Measurements from ENCODE around the gene TOMM40L.
A peak's percentile ranks its signal among the peaks of the same experiment; 100 is the strongest.
"Not testable (repeated sequence)": the region's sequence is repeated elsewhere in the genome, so short reads cannot be mapped to it uniquely, and the experiment has no call there.

The TOMM40L gene

DNA sequence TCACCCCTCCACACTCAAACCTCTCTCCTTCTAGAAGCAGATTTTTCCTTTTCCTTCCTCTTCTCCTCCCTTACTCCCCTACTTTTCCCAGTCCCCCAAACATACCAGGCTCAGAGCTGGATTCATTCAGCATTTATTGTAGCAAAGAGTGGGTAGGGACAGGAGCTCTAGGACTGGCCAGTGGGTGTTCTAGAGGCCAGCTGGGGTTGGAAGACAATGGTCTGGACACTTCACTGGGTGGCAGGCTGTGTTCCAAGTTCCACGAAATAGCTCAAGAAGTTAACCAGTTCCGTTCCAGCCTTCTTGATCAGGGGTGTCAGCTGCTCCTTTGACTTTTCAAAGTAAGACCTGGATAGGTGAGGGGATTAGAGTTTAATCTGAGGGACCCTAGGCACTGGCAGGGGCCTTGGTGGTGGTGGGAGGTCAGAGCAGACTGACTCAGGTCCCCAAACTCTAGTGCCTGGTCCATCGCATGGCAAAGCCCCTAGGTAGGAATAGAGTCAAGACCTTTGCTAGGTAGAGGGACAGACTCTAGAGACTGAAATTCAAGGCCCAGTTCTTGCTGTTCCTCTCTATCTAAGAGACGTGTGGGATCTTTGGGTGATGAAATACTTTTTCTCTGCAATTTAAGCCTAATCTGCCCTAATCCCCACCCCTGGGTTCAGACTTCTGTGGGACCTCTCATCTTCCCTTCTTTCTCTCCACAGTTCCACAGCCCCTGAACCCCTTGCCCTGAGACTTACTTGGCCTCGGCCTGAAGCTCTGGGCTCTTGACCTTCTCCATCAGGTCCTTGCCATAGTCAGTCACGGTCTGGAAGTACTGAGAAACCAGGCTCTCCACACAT lies 3.5 kb upstream of the TOMM40L start:
- no peak for DNase-seq

DNA sequence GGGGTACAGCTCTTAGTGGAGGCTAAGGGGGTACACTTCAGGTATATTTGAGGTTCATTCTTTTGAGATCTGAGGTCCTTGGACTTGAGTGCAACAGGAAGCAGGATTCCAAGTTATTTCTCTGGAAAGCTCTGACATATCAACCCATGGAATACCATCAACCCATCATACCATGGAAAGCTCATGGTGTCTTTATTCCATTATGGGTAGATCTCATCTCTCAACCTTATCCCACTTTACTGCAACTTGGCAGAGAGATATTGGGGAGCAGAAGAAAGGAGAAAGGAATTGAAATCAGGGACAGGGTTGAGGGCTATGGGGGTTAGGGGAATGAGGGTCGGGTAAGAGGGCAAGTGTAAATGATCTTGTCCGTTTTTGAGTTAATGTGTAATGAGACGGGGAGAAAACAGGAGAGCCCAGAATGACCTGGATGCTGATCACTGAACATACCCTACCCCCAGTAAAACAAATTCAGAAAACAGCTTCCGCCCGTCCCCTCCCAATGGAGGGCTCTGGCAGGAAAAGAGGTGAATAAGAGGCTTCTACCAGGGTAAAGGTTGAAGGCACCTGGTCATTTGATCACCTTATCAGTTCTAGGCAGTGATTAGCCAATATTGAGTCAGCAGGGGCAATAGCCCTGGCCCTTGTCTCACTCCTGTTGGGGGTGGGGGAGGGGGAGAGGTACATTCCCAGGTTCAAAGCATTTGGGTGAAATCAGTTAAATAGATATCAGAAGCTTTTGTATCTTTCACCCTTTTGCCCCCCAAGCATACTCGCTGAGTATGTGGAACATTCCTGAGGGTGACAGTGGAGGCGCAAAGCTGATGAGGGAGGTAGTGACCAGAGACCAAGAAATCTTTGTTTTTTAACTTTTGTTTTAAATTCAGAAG lies 1.8 kb upstream of the TOMM40L start:
- DNase-seq: no peak

DNA sequence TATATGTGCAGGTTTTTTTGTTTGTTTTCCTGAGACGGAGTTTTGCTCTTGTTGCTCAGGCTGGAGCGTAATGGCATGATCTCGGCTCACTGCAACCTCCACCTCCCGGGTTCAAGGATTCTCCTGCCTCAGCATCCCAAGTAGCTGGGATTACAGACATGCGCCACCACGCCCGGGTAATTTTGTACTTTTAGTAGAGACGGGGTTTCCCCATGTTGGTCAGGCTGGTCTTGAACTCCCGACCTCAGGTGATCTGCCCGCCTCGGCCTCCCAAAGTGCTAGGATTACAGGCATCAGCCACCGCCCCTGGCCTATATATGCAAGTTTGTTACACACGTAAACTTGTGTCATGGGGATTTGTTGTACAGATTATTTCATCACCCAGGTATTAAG lies 1.2 kb upstream of the TOMM40L start:
- not testable (repeated sequence) for DNase-seq

DNA sequence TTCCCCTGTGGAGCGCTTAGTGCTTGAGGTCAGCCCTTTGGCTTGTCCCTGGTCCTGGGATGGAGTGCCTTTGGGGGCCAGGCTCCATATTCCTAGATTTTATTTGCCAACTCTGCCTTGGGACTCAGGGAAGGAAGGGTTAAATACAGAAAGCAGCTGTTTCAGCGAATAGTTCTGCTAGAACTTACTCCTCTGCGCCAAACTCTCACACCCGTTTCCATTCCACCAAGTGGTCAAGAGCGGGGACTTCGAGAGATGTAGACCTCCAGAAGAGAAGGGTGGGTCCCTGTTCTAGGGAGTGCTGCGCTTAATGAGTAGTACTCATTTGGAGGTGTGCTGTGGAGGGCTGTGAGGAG lies 704 bp upstream of the TOMM40L start:
- DNase-seq: no peak

GRCh38 chr1:161226320-161226711 lies 456 bp downstream of the TOMM40L start:
- no peak for DNase-seq

DNA sequence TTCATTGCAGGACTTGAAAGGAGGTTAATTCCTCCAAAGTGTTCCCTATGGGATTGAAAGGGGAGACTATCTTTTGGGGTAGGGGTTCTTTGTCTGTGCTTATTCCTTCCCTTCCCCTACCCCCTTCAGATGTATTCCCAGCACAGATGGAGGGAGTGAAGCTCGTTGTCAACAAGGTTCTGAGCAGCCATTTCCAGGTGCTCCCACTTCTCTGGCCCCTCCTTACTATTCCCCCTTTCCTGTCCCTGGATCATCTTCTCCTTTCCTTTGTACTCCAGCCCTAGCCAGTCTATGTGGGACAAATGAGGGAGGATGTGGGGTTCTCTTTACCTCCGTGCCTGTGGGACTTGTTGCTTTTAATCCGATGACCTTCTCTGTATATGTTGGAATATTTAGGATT lies 899 bp downstream of the TOMM40L start:
- DNase-seq: no peak

GRCh38 chr1:161227196-161227871 lies 1.5 kb downstream of the TOMM40L start:
- peak; percentile 89 for DNase-seq

GRCh38 chr1:161228032-161228431 lies 2.2 kb downstream of the TOMM40L start:
- no peak for DNase-seq

- DNase-seq: no peak
Measured at GRCh38 chr1:161229896-161230295, 4.0 kb downstream of the TOMM40L start.

DNA sequence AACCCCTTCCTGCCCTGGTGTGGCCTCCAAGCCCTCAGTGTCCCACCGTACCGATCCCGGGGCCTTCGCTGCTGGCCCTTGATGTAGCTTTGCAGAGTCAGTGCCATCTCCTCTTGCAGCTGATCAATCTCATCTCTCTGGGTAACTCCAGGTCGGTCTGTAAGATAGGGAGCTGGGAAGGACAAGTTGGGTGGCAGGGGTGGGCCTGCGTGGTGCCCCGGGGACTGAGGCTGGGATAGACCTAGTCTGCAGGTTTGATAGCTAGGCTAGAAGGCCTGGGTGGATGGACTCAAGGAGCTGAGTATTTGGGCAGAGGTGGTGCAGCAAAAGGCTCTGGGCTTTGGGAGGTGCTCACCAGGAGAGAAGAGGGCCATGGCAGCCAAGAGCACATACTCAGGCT lies 4.9 kb downstream of the TOMM40L start:
- no peak for DNase-seq

- DNase-seq: no peak
Measured at GRCh38 chr1:161233102-161233501, 7.2 kb downstream of the TOMM40L start.

GRCh38 chr1:161235957-161236775 lies 10.3 kb downstream of the TOMM40L start:
- no peak for DNase-seq

GRCh38 chr1:161238039-161238473 lies 12.2 kb downstream of the TOMM40L start, which contains the start of gene NR1I3:
TSS of gene NR1I3 (minus strand) at chr1:161238203. CDS start at chr1:161236565, 1,638 bp downstream.
- DNase-seq: no peak

DNA sequence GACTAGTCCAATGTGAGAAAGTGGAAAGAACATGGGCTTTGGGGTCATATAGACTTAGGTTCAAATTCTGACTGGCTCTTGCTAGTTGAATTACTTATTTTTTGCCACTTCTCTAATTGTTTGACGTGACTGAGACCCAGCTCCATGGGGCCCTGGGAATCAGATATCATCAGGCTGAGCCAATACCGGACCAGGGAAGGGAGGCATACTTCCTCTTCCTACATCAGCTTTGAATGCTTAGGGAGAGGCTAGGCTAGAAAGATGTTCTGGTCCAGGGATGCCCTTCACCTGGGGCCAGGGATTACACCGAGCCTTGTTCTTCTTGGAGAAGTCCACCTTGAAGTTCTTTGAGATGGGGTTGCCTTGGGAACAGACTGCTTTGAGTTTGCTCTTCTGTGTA lies 15.8 kb downstream of the TOMM40L start:
- DNase-seq: no peak

- DNase-seq: no peak
Measured at GRCh38 chr1:161242313-161242712, 16.5 kb downstream of the TOMM40L start.

DNA sequence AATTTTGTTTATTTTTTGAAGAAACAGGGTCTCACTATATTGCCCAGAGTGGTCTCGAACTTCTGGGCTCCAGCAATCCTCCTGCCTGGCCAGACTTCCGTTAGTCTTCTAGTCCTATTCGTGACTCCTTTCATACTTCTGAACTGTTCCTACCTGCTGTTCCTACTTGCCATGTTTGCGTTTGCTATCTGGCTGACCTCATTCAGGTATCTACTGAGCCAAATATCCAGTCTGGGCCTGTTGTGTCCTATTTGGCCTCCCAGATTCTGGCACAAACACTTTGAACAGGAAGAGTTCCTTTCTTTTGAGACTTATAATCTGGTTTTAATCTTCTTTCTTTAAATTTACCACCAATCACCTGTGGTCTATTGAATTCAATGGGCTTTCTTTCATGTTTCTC lies 19.0 kb downstream of the TOMM40L start:
- DNase-seq: no peak

GRCh38 chr1:161250100-161250499 lies 24.2 kb downstream of the TOMM40L start:
- DNase-seq: not testable (repeated sequence)

- DNase-seq: no peak
Measured at GRCh38 chr1:161250829-161251228, 25.0 kb downstream of the TOMM40L start.

- DNase-seq: no peak
Measured at GRCh38 chr1:161251579-161251978, 25.7 kb downstream of the TOMM40L start.

DNA sequence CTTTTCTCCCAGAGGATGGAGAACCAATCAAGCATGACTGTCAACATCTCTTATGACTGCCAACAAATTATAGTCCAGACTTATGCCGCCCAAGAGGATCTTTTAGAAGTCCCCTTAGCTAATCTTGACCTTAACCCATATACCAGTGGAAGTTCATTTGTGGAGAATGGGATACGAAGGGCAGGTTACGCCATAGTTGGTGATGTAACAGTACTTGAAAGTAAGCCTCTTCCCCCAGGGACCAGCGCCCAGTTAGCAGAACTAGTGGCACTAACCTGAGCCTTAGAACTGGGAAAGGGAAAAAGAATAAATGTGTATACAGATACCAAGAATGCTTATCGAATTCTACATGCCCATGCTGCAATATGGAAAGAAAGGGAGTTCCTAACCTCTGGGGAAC lies 29.4 kb downstream of the TOMM40L start:
- not testable (repeated sequence) for DNase-seq

DNA sequence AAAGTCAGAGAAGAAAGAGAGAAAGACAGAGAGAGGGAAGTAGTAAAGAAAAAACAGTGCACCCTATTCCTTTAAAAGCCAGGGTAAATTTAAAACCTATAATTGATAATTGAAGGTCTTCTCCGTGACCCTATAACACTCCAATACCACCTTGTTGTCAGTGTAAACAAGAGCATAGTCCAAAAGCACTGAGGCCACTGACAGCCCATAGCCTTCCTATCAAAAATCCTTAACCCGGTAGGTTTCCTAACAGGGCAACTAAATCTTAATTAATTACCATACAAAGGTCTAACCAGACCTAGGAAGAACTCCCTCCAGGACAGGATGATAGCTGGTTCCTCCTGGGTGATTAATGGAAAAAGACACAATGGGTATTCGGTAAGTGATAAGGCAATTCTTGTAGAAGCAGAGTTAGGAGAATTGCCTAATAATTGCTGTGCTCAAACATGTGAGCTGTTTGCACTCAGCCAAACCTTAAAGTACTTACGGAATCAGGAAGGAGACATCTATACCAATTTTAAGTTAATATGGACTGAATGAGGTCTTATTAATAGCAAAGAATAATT lies 30.2 kb downstream of the TOMM40L start:
- not testable (repeated sequence) for DNase-seq

- DNase-seq: not testable (repeated sequence)
Measured at GRCh38 chr1:161257109-161257508, 31.2 kb downstream of the TOMM40L start.
